ENCODE data around the gene BEAN1.
"Not testable (repeated sequence)": the region's sequence is repeated elsewhere in the genome, so short reads cannot be mapped to it uniquely, and the experiment has no call there.

GRCh38 chr16:66501563-66501962 lies 74.5 kb downstream of the BEAN1 start:
- not testable (repeated sequence) for TF ChIP-seq CTCF, POLR2AphosphoS5, POLR2A, EP300 (IDR thresholded peaks at IDR 0.05)
